Tibial artery (tissue), 4 donors: Measurements from ENCODE around the gene ITGB3BP.

Experiments used
- DNase-seq, 2 donors: peaks; one replicate each; pipeline ENCODE4 v3.0.0-alpha.2; 2019
- H3K27ac ChIP-seq, 2 donors: fragments of 200-600 bp; sonication (generic) in 1 of 2; 1 replicate in 1 of 2; 2 replicates in 1 of 2; pipeline ENCODE4 v1.5.1; 2018 to 2019; ENCODE audit warnings: mild to moderate bottlenecking in 1 of 2
- H3K27me3 ChIP-seq, 2 donors: fragments of 200-600 bp; sonication (generic) in 1 of 2; one replicate each; pipeline versions ENCODE4 v1.5.1 to v1.6.0; 2016 to 2019
- H3K36me3 ChIP-seq, 3 donors: fragments of 200-600 bp; sonication (generic) in 2 of 3; one replicate each; pipeline ENCODE4 v1.5.1; 2016 to 2019; ENCODE audit warnings: mild to moderate bottlenecking in 2 of 3
- H3K4me1 ChIP-seq, 4 donors: fragments of 200-600 bp; sonication (generic) in 2 of 4; 1 replicate in 3 of 4; 2 replicates in 1 of 4; pipeline ENCODE4 v1.5.1; 2016 to 2019
- H3K4me3 ChIP-seq, 2 donors: fragments of 200-600 bp; sonication (generic) in 1 of 2; 1 replicate in 1 of 2; 2 replicates in 1 of 2; pipeline ENCODE4 v1.5.1; 2018 to 2019; ENCODE audit warnings: mild to moderate bottlenecking in 2 of 2
- H3K9me3 ChIP-seq, 3 donors: fragments of 200-600 bp; sonication (generic) in 1 of 3; one replicate each; pipeline ENCODE4 v1.5.1; 2016 to 2019
- CTCF ChIP-seq, 2 experiments: fragments of 200-600 bp in 1 of 2; fragments of 450-650 bp in 1 of 2; IDR thresholded peaks; one replicate each; pipeline ENCODE4 v1.5.1; 2017 to 2019; ENCODE audit warnings: antibody characterized with exemption in 2 of 2, mild to moderate bottlenecking in 1 of 2, moderate library complexity in 1 of 2
- intact Hi-C: fragments of 100-400 bp; cut with DNase I; formaldehyde crosslinking; loops from one replicate; pipeline ENCODE4 v1.15.0; 2023; ENCODE audit warnings: low total_unique reads

Gene ITGB3BP

GRCh38 chr1:63557365-63557987 lies 34.5 kb upstream of the ITGB3BP start:
- TF ChIP-seq CTCF (IDR thresholded peaks at IDR 0.05): peak in 1 of 2 experiments; percentile 24
- no peak for DNase-seq
- no peak overlapping the region for H3K27ac ChIP-seq
- peaks cover 0 to 12% (median 7%) of the 10 kb centered on the region in 3 donors for H3K36me3 ChIP-seq
- no peaks in the 10 kb centered on the region for H3K4me1 ChIP-seq
- H3K4me3 ChIP-seq: no peak overlapping the region
- intact Hi-C loops: no loop called here
- no peaks in the 10 kb centered on the region for H3K27me3 ChIP-seq
- no peaks in the 10 kb centered on the region for H3K9me3 ChIP-seq

GRCh38 chr1:63555480-63555879 lies 32.5 kb upstream of the ITGB3BP start:
- DNase-seq: no peak
- Histone ChIP-seq H3K27ac (no peak overlapping the region), H3K4me3 (no peak overlapping the region), H3K27me3 (no peaks in the 10 kb centered on the region), H3K36me3 (peaks cover 0 to 12% (median 7%) of the 10 kb centered on the region in 3 donors), H3K9me3 (no peaks in the 10 kb centered on the region), H3K4me1 (no peaks in the 10 kb centered on the region)
- no peak for TF ChIP-seq CTCF (IDR thresholded peaks at IDR 0.05)
- intact Hi-C loops: no loop called here

DNA sequence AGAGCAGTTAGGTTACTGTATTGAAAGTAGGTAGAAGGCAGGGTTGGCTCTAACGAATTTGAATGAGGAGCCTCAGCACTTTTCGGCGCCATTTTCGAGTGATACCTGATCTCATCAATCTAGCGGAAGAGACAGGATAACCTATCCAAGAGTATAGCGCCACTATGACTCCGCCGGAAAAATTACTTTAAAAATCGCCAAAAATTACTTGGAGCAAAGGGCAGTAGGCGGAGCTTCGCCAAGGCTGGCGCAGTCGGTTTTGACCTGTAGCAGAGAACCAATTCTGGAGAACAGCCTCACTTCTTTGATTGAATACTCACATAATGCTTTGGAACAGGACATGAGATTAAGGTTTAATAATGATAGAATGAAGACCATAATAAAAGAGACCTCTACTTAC lies 25.9 kb upstream of the ITGB3BP start:
- Histone ChIP-seq H3K27me3 (no peaks in the 10 kb centered on the region), H3K4me3 (no peak overlapping the region), H3K36me3 (peaks cover 3 to 23% (median 14%) of the 10 kb centered on the region in 3 donors), H3K9me3 (no peaks in the 10 kb centered on the region), H3K4me1 (no peaks in the 10 kb centered on the region), H3K27ac (no peak overlapping the region)
- no peak for DNase-seq
- intact Hi-C loops: no loop called here
- no peak for TF ChIP-seq CTCF (IDR thresholded peaks at IDR 0.05)

- H3K27ac ChIP-seq: no peak overlapping the region
- peaks cover 3 to 17% (median 11%) of the 10 kb centered on the region in 3 donors for H3K36me3 ChIP-seq
Observed at GRCh38 chr1:63548303-63548702, 25.3 kb upstream of the ITGB3BP start.

GRCh38 chr1:63547621-63548294 lies 24.7 kb upstream of the ITGB3BP start:
- no peaks in the 10 kb centered on the region for H3K27me3 ChIP-seq
- peak in 1 of 2 donors; percentile 26 for DNase-seq
- H3K9me3 ChIP-seq: no peaks in the 10 kb centered on the region
- H3K4me3 ChIP-seq: no peak overlapping the region
- no peak overlapping the region for H3K27ac ChIP-seq
- H3K36me3 ChIP-seq: peaks cover 3 to 13% (median 7%) of the 10 kb centered on the region in 3 donors
- no peak for TF ChIP-seq CTCF (IDR thresholded peaks at IDR 0.05)
- H3K4me1 ChIP-seq: no peaks in the 10 kb centered on the region
- intact Hi-C loops: no loop called here

More at GRCh38 chr1:63548303-63548702, 25.3 kb upstream of the ITGB3BP start:
- Histone ChIP-seq H3K27me3 (no peaks in the 10 kb centered on the region), H3K4me3 (no peak overlapping the region), H3K4me1 (no peaks in the 10 kb centered on the region), H3K9me3 (no peaks in the 10 kb centered on the region)
- no peak for DNase-seq
- intact Hi-C loops: no loop called here
- TF ChIP-seq CTCF (IDR thresholded peaks at IDR 0.05): no peak
